NCI-H2171 (cell line): Measurements from ENCODE around the gene LDLRAD4.
"Not testable (repeated sequence)": the region's sequence is repeated elsewhere in the genome, so short reads cannot be mapped to it uniquely, and the experiment has no call there.

Source experiments
- DNase-seq: peaks from one replicate; lab custom pipeline; 2025; lab: John Stamatoyannopoulos, UW

The LDLRAD4 gene

DNA sequence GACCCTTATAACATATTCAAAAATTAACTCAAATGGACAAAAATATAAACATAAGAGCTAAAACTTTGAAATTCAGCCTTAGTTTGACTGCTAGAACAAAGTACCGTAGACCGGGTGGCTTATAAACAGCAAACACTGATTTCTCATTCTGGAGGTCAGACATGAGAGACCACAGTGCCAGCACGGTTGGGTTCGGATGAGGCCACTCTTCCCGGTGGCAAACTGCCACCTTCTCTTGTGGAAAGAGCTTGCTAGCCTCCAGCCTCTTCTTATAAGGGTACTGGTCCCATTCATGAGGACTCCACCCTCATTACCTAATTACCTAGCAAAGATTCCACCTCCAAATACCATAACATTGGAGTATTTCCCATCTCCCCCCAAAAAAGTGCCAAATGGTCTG lies 416.5 kb downstream of the LDLRAD4 start:
- no peak for DNase-seq

DNA sequence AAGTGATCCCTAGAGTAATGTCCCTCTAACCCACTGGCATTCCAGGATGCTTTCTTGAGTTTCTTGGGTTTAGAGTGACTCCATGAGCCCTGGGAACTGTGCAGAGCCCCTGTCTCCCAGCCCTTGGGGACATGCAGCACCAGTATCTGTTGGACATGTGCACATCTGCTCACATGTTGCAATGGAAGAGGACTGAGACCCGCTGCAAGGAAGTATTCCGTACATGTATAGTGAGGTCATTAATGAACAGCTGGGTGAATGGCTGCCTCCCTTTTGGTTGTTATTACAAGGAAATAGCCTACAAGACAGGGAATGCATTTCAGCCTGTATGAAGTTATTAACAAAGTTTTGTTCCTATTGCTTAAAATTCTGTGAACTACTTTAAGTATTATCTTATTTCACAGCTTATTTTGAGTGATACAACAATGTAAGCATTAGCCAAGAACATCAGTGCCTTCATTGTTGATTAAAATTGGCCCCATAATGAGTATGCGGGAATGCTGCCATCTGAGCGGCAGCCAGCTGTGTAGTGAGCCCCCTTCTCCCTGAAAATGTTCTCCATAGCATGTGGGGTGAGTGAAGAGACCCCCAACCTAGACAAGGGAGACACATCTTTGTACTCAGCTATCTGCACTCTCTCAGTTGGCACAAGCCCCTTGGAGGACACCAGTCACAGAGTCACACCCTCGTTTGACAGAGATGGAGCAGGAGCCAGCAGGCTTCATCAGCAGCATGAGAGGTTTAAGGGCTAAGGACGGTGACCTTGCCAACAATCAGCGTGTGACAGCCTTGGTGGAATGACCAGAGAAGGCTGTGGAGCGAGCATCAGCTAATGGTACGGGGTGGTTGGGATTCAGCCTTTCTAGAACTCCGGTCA lies 420.4 kb downstream of the LDLRAD4 start:
- DNase-seq = no peak

- no peak for DNase-seq
Observed at GRCh38 chr18:13640266-13640860, 421.8 kb downstream of the LDLRAD4 start.

- no peak for DNase-seq
Observed at GRCh38 chr18:13641551-13642439, 423.2 kb downstream of the LDLRAD4 start.

DNA sequence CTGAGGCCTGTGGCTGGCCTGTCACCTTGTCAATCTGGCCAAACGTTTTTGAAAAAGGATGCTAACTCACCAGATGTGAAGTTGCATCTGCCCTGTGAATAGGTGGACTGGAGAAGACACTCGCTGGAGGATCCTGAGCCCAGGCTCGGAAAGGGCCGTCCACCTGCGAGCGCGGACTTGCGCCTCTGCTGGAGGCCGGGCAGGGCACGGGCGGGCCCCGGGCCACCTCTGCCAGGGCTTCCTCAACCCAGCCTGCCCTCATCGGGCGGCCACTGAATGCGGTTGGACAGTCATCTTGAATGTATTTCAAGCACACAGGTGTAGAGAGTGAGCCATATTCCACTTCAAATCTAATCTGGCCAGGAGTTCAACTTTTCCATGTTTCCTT lies 423.9 kb downstream of the LDLRAD4 start:
- DNase-seq = no peak

DNA sequence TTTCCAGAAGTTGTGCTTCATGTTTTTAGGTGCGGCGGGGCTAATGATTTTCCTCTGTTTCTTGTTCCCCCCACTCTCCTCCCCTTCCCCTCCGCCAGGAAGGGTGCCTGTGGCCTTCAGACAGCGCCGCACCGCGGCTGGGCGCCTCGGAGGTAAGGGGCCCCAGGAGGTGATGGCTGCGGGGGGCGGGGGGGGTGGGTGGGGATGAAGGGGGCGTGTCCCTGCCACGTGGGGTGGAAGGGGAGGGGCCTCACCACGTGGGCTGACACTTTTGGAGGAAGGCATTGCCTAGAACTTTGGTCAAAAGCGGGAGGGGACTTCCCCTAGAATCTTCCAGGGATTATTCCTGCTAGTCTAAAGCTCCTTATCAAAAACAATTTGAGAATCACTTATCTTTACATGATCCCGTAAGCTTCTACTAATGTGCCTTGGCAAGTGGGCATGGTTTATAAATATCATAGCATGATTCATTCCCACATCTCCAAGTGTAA lies 424.7 kb downstream of the LDLRAD4 start:
- no peak for DNase-seq

DNA sequence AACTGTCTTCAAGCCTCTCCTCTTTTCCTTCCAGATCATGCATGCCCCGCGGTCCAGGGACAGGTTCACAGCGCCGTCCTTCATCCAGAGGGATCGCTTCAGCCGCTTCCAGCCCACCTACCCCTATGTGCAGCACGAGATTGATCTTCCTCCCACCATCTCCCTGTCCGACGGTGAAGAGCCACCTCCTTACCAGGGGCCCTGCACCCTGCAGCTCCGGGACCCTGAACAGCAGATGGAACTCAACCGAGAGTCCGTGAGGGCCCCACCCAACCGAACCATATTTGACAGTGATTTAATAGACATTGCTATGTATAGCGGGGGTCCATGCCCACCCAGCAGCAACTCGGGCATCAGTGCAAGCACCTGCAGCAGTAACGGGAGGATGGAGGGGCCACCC lies 426.5 kb downstream of the LDLRAD4 start:
- DNase-seq = no peak

DNA sequence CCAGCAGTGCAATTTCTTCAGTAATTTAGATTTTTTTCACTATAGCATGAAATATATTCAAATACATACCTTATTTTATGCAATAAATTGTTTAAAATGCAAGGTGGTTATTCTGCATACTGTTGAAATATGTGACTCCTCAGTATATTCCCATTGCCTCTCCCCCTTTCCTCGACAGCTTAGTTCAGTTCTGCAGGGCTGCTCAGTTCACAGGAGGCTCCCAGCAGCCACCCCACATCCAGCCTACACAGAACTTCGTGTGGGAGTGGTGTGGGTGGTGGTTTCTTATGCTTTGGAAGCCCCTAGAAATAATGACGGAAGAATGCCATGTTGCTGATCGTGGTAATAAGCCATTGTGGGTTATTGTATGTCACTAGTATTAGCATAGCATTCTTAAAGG lies 428.1 kb downstream of the LDLRAD4 start:
- DNase-seq = no peak

DNA sequence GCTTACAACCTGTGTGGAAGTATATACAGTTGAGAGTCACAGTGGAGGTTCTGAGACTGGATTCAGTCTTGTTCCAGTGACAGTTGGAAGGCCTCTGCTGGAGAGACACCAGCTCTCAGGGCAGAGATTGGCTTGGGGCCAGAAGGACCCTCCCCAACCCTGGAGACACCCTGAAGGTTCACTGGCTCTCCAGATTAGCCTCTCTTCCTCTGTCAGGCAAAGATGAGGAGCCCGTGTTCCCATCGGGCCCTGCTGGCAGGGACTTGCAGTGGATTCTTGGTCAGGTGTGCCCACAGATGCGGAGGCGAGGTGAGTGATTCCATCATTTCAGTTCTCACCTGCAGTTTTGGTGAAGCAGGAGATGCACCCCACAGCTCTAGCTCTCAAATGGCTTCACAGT lies 429.2 kb downstream of the LDLRAD4 start:
- no peak for DNase-seq

DNA sequence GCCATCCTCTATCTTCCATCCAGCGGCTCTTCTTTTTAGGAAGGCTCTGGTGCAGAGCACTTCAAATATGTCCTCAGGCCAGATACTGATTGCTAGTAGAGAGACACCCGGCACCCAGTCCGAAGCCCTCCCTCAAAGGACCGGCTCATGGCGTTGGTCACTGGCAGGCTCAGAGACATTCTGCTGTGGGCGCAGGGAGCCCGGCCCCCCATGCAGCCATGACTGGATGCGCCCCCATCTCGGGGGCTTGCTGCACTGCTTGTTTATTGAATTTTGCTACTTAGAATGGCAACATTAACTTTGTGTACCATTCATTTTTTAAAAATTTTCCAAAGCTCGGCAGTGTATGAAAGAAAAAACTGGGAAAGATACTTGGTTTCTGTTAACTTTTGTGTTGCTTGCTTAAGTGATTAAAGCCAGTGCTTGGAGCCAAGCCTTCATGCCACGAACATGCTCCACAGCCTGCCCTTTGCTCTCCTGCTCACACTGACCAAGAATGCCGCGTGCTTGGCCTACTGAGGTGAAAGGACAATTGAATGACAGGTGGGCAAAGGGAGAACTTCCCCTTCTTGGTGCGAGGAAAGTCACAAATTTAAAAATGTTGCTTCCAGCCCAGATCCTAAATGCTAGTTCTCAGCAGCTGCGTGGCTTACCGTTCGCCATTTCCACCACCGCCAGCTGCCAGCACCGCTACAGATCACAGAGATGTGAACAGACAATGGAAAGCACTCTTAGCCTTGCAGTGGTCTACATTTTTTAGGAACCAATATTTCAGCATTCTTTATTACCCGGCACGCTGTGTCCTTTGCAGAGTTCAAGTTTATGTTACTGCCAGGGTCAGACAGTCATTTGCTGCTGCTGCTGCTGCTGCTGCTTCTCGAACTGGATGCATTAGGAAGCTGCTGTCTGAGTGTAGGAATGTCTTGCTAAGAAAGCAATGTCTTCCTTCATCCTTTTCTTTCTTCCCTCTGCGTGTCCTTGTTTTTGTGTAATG lies 431.1 kb downstream of the LDLRAD4 start:
- no peak for DNase-seq

DNA sequence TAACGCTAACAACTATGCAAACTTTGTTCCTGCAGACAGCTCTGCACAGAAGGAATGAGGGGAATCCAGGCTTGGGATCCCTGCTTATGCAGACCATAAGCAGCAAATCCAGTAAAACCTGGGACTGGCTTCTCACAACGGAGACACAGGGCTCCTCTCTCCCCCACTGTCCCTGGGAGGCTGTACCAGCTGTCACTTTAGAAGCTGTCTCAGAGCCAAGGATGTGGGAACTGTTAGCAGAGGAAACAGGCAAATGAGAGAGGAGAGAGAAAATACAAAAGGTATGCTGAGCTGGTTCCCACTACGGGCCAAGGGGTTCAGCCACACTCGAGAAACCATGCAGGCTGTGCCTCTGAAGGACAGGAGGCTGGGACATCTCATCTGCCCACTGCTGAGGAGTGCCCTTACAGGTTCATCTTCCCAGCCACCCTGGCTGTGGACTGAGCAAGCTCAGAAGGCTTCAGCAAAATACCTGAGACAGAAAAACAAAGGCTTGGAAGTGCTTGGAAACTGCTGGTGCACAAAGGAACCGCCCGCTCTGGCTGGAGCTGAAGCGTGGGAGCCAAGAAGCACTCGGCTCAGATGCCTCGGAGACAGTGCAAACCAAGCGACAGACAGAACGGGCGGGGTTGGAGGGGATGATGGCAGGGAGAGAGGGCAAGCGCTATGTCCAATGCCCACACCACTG lies 435.3 kb downstream of the LDLRAD4 start:
- peak; percentile 59 for DNase-seq

DNA sequence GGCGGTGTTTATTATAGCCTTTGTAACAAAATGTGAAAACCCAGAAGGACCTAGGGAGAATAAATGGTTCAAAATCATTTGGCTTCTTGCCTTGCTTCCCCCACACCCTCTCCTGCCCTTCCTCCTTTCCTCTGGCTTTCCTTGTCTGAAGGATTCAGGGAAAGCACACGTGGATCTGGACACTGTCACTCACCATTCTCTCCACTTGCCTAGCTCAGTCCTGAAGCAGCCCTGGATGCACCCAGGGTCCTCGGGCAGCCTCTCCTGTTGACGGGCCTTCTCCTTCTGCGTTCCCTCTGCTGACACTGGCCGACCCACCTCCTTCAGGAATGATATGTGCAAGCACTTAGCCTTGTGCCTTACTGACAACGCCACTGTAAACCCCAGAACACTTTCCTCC lies 439.4 kb downstream of the LDLRAD4 start:
- DNase-seq = no peak

DNA sequence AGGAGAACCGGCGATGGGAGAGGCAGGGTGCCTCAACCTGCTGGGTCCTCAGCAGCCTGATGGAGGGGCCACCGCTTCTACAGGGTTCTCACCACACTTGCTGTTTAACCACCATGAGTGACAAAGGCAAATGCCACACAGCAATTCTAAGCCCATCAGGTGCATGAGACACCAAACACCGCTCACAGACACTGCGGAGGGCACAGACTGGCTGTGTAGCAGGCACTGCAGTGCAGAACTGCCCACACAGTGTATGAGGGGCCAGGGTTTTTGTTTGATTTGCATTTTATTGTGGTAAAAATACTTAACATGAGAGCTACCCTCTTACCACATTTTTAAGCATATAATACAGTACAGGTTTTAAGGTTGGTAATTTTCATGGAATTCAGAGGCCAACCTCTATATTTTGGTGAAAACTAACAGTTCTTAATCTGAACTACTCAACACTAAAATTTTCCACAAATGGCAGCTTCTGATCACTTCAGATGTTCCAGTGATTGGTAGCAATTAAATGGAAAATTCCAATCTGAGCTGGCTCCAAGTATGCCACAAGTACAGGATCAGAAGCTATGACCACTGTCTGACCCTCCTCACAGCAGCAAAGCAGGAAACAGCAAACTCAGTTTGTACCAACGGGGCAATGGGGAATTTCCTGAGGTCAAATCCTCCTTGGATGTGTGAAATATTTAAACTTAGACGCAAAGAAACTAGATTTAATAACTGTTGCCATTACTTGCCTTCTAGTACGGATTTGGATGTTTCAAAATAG lies 440.1 kb downstream of the LDLRAD4 start:
- no peak for DNase-seq

DNA sequence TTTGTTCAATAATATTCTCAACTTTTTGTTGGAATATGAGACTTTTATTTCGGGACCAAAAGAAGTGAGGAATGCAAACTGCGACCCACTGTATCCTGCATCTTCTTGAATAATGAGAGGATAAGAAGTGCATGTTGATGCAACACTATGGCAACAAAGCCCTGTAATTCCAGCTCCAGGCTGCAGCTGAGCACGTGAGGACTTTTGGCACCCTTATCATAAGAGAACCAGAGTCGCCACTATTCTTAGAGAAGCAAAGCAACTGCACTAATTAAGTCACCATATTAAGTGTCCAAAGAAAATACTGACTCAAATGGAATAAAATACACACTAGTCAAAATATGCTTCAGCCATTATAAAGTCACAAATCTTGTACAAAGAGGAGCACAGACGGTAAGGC lies 441.9 kb downstream of the LDLRAD4 start:
- no peak for DNase-seq

DNA sequence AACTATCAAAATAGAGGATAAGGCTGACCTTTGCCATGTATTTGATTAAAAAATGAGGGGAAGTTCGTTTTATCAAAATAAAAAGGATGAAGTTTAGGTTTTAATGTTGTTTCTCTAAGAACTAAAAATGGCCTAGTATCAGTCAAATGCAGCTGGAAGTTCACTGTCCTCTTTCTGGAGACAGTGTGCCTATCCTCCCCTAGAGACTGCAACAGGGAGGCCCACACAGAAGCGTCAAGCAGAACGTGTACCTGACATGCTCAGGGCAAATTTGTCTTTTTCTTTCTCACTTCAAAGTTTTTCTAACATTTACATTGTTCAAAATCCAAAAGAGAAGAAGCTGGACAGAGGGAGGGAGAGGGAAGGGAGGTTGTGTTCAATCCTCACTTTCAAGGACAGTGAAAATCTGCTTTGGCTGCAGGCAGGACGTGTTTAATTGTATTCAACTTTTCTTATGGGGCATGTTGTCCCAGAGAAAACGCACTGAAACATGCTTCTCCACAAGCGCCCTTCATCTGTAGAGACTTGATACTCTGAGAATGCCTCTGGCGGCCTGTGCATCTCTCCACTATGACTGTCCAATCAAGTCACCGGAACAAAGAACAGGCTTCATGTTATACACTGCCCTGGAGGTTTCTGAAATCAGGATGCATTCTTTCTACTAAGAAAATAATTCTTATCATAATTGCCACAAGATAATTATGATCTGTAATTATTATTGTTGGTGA lies 442.7 kb downstream of the LDLRAD4 start:
- DNase-seq = no peak

DNA sequence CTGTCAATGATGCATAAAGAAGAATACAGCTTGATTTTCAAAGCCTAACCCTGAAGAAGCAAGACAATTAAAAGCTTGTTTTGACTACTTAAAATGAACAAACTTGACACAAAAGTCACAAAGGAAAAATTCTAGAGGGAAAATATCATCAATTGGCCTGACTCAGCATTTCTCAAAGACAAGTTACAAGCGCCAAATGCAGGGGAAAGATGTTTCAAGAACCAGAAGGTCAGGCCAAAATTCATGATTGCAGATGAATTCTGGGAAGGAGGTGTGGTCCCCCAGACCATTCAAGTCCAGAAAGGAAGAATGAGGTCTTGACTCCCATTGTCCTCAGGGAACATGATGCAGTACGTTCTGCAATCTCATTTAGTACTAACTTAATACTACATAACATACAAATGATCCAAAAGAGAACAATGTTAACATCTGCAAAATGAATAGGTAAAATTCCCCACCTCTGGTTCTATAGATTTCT lies 443.3 kb downstream of the LDLRAD4 start:
- no peak for DNase-seq

DNA sequence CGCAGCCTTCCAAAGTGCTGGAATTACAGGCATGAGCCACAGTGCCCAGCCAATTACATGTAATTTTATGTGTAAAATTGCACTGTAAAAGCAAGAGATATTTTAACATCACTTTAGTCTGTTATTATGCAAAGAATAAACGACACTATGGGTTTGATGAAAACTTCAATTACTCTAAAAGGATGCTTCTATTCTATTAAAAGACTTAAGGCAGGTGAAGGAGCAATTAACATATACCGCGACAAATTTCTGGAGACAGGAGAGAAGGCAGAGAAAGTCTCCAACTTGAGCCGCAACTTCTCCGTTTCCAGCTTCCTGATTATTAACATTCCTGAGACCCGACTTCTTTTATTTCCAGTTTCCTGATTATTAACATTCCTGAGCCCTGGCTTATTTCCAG lies 454.1 kb downstream of the LDLRAD4 start:
- no peak for DNase-seq

- no peak for DNase-seq
Observed at GRCh38 chr18:13676471-13676870, 457.9 kb downstream of the LDLRAD4 start.

- not testable (repeated sequence) for DNase-seq
Observed at GRCh38 chr18:13677350-13677749, 458.8 kb downstream of the LDLRAD4 start.
